ENCODE measurements around the gene CNOT6.
"Not testable (repeated sequence)": the region's sequence is repeated elsewhere in the genome, so short reads cannot be mapped to it uniquely, and the experiment has no call there.

The CNOT6 gene

GRCh38 chr5:180471866-180472265 is 22.3 kb upstream of the CNOT6 start:
- no peak for DNase-seq

- DNase-seq, result no peak
Measured at GRCh38 chr5:180472269-180472668, 21.9 kb upstream of the CNOT6 start.

GRCh38 chr5:180473386-180473785 is 20.8 kb upstream of the CNOT6 start:
- DNase-seq, result not testable (repeated sequence)

- DNase-seq, result no peak
Measured at GRCh38 chr5:180474569-180474968, 19.6 kb upstream of the CNOT6 start.

GRCh38 chr5:180475969-180476524 is 18.1 kb upstream of the CNOT6 start:
- not testable (repeated sequence) for DNase-seq

GRCh38 chr5:180484813-180485212 is 9.4 kb upstream of the CNOT6 start:
- DNase-seq, result no peak

GRCh38 chr5:180486636-180487149 is 7.5 kb upstream of the CNOT6 start:
- DNase-seq, result no peak

- DNase-seq, result no peak
Measured at GRCh38 chr5:180487556-180487955, 6.6 kb upstream of the CNOT6 start.

- peak; percentile 15 for DNase-seq
Measured at GRCh38 chr5:180491496-180491895, 2.7 kb upstream of the CNOT6 start.

- no peak for DNase-seq
Measured at GRCh38 chr5:180492226-180492903, 1.8 kb upstream of the CNOT6 start.

GRCh38 chr5:180494510-180495181 is 467 bp downstream of the CNOT6 start:
- DNase-seq, result peak; percentile 39

GRCh38 chr5:180495292-180495691 is 1.1 kb downstream of the CNOT6 start:
- no peak for DNase-seq

- no peak for DNase-seq
Measured at GRCh38 chr5:180495991-180496741, 2.0 kb downstream of the CNOT6 start.

- DNase-seq, result not testable (repeated sequence)
Measured at GRCh38 chr5:180496806-180497205, 2.6 kb downstream of the CNOT6 start.

- DNase-seq, result not testable (repeated sequence)
Measured at GRCh38 chr5:180497865-180498264, 3.7 kb downstream of the CNOT6 start.

GRCh38 chr5:180498378-180498777 is 4.2 kb downstream of the CNOT6 start:
- no peak for DNase-seq

- DNase-seq, result no peak
Measured at GRCh38 chr5:180499684-180500083, 5.5 kb downstream of the CNOT6 start.

GRCh38 chr5:180500300-180500699 is 6.1 kb downstream of the CNOT6 start:
- not testable (repeated sequence) for DNase-seq

GRCh38 chr5:180507661-180508060 is 13.5 kb downstream of the CNOT6 start:
- DNase-seq, result no peak

- DNase-seq, result no peak
Measured at GRCh38 chr5:180515294-180515693, 21.1 kb downstream of the CNOT6 start.

- DNase-seq, result not testable (repeated sequence)
Measured at GRCh38 chr5:180515974-180516373, 21.8 kb downstream of the CNOT6 start.

GRCh38 chr5:180516440-180516839 is 22.3 kb downstream of the CNOT6 start:
- DNase-seq, result no peak

GRCh38 chr5:180519098-180519497 is 24.9 kb downstream of the CNOT6 start:
- DNase-seq, result no peak
